GM12801 (cell line): ENCODE data around the gene NLGN4X.

Source experiments
- CTCF ChIP-seq: IDR thresholded peaks from one replicate; pipeline ENCODE4 v1.5.1; 2011; ENCODE audit warnings: control low read depth; ENCODE audit not compliant: insufficient read length; ENCODE audit errors: extremely low read depth

The NLGN4X gene

GRCh38 chrX:5976332-5976731, 252.3 kb downstream of the NLGN4X start:
- no peak for TF ChIP-seq CTCF

DNA sequence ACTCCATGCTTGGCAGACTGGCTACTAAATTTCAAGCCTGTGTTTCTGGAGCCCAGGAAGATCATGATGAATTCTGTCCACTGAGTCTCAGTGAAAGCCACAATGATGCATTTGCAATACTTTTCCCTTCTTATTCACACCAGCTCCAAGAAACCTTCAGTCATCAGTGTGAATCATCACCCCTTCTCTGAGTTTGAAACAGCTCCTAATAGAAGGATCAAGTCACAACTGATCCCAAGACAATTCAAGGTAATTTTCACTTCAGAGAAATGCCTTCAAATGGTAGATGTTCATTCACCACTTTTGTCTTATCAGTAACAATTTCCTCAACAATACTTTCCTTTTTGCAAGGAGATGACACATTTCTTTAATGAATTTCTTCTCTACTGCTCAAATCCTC, 257.4 kb downstream of the NLGN4X start:
- TF ChIP-seq CTCF, result no peak

DNA sequence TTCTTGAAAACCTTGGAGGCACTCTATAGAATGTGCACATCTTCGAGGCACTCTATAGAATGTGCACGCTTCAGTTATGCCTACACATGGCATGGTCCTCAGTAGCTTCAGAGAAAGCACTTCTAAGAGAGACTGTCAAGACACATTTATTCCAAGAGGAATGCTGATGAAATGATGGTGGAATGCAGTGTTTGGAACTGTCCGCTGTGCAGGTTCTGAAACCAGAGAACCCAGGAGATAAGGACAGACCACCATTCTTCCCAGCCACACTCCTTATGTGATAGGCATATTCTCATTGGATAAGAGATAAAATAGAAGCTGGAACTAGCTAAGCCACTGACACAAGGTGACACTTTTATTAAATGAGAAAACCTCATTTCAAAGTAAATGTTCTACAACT, 263.3 kb downstream of the NLGN4X start:
- TF ChIP-seq CTCF, result no peak

GRCh38 chrX:5959286-5959685, 269.4 kb downstream of the NLGN4X start:
- no peak for TF ChIP-seq CTCF

DNA sequence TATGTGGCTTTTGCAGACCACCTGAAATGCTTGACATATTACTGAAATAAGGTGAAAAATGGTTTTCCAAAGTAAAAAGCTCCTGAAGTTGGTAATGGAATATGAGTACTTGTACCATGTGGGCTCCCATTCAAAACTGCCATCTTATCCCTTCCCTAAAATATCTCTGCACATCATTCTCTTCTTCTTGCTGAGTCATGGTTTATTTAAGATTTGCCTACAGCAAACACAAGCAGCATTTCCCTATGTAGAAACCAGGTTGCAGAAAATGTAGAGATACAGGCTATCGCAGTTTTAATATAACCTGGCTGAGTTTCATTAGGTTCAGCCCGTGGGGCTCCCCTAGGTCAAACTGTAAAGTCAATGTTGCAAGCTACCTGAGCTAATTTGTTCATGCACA, 270.1 kb downstream of the NLGN4X start:
- no peak for TF ChIP-seq CTCF

DNA sequence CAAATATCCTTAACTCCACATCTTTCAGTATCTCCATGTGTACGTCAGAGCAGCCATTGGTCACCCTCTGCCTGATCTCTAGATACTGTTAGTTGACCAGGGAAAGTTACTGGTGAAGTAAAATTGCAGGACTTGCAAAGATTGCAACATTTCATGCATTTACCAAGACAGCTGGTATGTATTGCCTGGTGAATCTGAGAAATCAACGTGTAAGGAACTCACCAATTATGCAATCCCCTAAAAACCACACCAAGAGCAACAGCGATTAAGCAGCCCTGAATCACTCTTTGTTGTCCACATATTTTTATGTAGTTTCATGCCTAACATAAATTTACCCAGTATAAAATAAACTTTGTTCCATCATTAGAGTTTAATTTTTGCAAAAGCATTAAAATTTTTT, 271.2 kb downstream of the NLGN4X start:
- no peak for TF ChIP-seq CTCF

GRCh38 chrX:5936438-5936837, 292.2 kb downstream of the NLGN4X start:
- TF ChIP-seq CTCF, result no peak

DNA sequence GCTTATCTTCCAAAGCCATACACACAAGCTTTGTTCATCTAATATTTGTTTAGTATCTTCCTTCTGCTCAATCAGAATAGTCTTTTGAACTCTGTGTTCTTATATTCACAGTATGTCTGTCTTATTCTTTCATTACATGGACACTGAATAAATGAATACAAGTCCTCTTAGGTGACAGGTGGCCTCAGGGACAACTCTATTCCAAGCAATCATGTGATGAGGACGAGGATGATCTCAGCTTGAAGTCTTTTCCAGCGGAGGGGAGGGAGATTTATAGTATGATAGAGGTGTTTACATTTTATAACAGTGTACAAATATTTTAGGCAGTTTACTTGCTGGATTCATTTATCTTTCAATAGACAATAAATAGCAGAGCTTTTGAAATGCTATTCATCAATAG, 300.4 kb downstream of the NLGN4X start:
- TF ChIP-seq CTCF, result no peak
